GM18909 (cell line): Measurements from ENCODE around the gene APOBEC3G.
"Not testable (repeated sequence)": the region's sequence is repeated elsewhere in the genome, so short reads cannot be mapped to it uniquely, and the experiment has no call there.

Experiments used
- ATAC-seq: cut with Tn5 transposase; IDR thresholded peaks from one replicate; pipeline ENCODE4 v1.9.1; 2021; ENCODE audit warnings: mild to moderate bottlenecking; ENCODE audit not compliant: unreplicated experiment, poor library complexity

Gene APOBEC3G

DNA sequence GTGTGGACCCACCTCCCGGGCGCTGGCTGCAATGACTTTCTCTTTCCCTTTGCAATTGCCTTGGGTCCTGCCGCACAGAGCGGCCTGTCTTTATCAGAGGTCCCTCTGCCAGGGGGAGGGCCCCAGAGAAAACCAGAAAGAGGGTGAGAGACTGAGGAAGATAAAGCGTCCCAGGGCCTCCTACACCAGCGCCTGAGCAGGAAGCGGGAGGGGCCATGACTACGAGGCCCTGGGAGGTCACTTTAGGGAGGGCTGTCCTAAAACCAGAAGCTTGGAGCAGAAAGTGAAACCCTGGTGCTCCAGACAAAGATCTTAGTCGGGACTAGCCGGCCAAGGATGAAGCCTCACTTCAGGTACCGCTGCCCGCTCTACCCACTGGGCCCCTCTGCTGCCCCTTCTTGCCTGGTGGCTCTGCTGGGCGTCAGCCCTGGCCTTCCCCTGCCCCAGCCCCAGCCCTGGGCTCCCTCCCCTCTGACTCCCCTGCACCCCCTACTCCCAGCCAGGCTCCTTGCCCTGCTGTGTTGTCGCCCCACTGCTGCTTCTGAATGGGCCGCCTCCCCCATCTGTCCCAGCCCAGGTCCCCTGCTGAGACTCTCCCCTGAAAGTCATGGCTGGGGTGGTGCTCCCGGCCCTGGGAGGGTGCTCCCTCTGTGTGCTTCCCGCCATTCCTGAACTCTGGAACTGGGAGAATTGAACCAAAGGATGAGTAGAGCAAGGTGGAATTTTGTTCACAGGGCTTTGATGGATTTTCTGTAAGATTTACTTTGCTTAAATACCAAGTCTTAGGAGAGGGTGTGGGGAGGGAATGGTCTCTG lies at the start of gene APOBEC3G:
APOBEC3G (plus strand) TSS at position 250 of the 815 bp plus-strand sequence; CDS start at position 337, 87 bp downstream.
- peak; percentile 59 for ATAC-seq

DNA sequence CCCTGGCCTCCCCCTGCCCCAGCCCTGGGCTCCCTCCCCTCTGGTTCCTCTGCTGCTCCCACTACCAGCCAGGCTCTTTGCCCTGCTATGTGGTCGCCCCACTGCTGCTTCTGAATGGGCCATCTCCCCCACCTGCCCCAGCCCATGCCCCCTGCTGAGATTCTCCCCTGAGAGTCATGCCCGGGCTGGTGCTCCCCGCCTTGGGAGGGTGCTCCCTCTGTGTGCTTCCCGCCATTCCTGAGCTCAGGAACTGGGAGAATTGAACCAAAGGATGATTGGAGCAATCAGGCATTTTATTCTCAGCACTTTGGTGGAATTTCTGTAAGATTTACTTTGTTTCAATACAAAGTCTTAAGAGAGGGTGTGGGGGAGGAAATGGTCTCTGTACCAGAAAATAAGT lies 49.4 kb upstream of the APOBEC3G start:
- ATAC-seq, result no peak

DNA sequence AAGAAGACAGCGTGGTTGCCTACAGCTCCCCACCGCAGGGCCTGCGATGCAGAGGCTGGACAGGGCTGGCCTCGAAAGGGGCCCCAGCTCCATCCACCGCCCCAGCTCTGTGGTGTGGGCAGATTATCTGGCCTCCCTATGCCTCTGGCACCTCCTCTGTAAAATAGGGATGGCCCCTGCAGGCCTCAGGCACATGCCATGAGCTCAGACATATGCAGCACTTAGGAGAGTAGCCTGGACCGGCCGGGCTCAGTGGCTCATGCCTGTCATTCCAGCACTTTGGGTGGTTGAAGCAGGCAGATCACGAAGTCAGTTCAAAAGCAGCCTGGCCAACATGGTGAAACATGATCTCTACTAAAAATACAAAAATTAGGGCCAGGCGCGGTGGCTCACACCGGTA lies 48.8 kb upstream of the APOBEC3G start:
- ATAC-seq, result no peak

DNA sequence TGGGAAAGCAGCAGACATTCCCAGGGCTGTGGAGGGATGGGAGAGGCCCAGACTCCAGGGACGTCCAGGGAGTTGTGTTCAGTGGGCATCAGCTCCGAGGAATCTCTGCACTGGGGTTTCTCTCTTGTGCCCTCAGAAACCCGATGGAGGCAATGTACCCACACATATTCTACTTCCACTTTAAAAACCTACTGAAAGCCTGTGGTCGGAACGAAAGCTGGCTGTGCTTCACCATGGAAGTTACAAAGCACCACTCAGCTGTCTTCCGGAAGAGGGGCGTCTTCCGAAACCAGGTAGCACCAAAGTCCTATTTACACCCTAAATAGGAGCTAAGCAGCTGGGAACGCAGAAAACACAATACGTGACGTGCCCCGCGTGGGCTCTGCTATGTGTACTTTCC lies 47.8 kb upstream of the APOBEC3G start:
- no peak for ATAC-seq

DNA sequence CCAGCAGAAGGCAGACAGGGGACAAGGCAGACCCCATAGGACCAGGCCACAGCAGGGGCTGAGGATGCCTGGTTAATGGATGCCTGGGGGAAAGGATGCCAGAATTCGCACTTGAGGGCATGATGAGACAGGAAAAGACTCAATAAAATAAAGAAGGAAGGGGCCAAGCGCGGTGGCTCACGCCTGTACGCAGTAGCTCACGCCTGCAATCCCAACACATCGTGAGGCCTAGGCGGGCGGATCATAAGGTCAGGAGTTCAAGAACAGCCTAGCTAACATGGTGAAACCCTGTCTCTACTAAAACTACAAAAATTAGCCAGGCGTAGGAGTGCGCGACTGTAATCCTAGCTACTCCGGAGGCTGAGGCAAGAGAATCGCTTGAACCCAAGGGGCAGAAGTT lies 46.4 kb upstream of the APOBEC3G start:
- ATAC-seq, result no peak

DNA sequence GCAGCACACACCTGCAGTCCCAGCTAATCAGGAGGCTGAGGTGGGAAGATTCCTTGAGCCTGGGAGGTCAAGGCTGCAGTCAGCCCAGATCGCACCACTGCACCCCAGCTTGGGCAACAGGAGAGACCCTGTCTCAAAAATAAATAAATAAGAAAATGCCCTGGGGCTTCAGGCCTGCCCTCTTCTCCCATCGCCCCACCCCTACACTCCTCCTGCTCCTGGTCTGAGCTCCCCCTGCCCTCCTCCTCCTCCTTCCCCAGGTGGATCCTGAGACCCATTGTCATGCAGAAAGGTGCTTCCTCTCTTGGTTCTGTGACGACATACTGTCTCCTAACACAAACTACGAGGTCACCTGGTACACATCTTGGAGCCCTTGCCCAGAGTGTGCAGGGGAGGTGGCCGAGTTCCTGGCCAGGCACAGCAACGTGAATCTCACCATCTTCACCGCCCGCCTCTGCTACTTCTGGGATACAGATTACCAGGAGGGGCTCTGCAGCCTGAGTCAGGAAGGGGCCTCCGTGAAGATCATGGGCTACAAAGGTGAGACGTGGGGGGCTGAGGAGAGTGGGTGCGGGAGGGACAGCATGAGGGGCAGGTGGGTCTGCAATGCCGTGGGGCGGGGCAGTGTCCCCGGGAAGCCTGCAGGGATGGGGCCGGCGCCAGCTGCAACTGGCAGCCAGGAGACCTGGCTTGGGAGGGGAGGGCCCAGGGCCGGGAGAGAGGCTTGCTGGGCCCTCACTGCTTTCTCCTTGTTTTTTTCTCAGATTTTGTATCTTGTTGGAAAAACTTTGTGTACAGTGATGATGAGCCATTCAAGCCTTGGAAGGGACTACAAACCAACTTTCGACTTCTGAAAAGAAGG lies 45.4 kb upstream of the APOBEC3G start:
- not testable (repeated sequence) for ATAC-seq

DNA sequence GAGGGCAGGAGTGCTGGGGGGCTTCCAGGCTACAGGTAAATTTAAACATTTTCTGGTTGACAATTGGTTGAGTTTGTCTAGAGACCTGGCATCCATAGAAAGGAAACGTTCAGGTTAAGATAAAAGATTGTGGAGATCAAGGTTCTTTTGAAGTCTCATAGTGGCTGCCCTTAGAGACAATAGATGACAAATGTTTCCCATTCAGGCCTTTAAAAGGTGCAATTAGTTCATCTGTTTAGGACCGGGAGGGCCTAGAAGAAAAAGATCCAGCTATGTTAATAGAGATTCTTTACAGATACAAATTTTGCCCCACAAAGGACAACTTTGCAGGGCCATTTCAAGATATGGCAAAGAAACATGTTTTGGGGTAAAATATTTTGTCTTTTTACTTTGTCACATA lies 40.0 kb upstream of the APOBEC3G start:
- ATAC-seq, result not testable (repeated sequence)

DNA sequence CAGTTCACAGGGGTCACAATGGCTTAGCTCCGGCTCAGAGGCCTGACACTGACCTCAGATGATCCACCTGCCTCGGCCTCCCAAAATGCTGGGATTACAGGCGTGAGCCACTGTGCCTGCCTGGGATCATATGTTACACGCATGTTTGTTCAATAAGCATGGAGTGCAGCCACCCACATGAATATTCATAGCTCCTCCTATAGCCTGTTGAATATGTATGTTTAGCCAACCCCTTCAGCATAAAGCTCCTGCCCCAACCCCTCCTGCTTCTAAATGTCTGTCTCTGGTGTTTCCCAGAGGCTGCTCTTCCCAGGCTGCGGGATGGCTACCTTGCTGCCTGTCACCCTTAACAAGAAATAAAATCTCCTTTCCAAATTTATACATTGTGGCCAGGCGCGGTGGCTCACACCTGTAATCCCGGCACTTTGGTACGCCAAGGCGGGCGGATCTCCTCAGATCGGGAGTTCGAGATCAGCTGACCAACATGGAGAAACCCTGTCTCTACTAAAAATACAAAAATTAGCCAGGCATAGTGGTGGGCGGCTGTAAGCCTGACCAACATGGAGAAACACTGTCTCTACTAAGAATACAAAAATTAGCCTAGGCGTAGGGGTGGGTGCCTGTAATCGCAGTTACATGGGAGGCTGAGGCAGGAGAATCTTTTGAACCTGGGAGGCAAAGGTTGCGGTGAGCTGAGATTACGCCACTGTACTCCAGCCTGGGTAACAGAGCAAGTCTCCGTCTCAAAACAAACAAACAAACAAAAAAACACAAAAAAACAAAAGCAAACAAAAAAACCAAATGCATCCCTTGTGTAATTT lies 37.6 kb upstream of the APOBEC3G start:
- no peak for ATAC-seq

DNA sequence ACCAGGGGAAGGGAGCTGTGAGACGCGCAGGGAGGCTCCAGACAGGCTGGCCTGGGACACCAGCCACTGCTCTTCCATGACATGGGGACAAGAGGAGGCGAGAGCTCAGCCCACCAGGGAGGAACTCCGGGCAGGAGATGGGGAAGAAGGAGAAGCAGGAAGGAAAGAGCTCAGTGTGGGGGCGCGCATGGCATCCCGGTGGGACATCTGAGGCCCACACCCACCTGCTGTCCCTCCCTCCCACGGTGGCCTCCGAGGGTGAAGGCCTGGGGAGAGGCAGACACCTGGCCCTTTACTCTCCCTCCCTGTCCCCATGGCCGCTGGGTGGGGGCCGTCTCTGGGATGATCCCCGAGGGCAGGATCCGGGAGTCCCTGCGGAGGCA lies 36.9 kb upstream of the APOBEC3G start:
- not testable (repeated sequence) for ATAC-seq

DNA sequence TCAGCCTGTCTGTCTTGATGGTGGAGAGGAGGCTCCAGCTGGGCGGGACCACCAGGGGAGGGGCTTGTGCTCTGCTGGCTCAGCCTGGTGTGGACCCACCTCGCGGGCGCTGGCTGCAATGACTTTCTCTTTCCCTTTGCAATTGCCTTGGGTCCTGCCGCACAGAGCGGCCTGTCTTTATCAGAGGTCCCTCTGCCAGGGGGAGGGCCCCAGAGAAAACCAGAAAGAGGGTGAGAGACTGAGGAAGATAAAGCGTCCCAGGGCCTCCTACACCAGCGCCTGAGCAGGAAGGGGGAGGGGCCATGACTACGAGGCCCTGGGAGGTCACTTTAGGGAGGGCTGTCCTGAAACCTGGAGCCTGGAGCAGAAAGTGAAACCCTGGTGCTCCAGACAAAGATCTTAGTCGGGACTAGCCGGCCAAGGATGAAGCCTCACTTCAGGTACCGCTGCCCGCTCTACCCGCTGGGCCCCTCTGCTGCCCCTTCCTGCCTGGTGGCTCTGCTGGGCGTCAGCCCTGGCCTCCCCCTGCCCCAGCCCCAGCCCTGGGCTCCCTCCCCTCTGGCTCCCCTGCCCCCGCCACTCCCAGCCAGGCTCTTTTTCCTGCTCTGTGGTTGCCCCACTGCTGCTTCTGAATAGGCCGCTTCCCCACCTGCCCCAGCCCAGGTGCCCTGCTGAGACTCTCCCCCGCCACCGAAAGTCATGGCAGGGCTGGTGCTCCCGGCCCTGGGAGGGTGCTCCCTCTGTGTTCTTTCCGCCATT lies 36.4 kb upstream of the APOBEC3G start, which contains the start of gene APOBEC3F:
APOBEC3F (plus strand) TSS at position 327 of the 759 bp plus-strand sequence; CDS start at position 424, 97 bp downstream.
- ATAC-seq, result peak; percentile 93

DNA sequence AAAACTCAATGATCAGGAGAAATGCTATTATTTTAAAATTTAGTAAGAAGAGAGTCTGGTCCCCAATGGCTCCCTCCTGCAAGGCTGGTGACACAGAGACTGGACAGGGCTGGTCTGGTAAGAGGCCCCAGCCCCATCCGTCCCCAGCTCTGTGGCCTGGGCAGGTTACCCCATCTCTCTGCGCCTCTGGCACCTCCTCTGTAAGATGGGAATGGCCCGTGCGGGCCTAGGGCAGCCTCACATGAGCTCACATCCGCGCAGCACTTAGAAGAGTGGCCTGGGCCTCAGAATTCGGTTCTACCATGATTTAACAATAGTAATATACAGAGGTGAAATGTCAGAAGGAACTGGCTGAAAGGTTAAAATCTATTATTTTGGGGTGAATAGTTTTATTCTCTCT lies 35.2 kb upstream of the APOBEC3G start:
- no peak for ATAC-seq

DNA sequence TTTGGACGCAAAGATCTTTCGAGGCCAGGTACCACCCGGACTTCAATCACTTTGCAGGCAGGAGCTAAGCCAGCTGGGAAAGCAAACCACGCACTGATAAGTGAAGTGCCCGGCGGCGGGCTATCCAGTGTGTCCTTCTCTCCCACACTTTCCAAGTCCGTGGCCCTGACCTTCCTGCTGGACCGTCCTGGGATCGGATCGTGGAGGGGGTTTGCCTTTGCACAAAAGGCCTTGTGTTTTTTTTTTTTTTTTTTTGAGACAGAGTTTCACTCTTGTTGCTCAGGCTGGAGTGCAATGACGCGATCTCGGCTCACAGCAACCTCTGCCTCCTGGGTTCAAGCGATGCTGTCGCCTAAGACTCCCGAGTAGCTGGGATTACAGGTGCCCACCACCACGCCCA lies 34.0 kb upstream of the APOBEC3G start:
- ATAC-seq, result not testable (repeated sequence)

DNA sequence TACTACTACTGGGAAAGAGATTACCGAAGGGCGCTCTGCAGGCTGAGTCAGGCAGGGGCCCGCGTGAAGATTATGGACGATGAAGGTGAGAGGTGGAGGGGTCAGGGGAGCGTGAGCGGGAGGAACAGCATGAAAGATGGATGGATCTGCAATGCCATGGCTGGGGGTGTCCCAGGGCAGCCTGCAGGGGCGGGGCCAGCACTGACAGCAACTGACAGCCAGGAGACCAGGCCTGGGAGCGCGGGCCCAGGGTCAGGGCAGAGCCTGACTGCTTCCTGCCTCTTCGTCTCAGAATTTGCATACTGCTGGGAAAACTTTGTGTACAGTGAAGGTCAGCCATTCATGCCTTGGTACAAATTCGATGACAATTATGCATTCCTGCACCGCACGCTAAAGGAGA lies 31.9 kb upstream of the APOBEC3G start:
- not testable (repeated sequence) for ATAC-seq

DNA sequence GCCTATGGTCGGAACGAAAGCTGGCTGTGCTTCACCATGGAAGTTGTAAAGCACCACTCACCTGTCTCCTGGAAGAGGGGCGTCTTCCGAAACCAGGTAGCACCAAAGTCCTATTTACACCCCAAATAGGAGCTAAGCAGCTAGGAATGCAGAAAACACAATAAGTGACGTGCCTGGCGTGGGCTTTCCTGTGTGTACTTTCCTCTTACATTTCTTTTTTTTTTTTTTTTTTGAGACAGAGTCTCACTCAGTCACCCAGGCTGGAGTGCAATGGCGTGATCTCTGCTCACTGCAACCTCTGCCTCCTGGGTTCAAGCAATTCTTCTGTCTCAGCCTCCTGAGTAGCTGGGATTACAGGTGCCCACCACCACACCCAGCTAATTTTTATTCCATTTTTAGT lies 27.6 kb upstream of the APOBEC3G start:
- ATAC-seq, result not testable (repeated sequence)

DNA sequence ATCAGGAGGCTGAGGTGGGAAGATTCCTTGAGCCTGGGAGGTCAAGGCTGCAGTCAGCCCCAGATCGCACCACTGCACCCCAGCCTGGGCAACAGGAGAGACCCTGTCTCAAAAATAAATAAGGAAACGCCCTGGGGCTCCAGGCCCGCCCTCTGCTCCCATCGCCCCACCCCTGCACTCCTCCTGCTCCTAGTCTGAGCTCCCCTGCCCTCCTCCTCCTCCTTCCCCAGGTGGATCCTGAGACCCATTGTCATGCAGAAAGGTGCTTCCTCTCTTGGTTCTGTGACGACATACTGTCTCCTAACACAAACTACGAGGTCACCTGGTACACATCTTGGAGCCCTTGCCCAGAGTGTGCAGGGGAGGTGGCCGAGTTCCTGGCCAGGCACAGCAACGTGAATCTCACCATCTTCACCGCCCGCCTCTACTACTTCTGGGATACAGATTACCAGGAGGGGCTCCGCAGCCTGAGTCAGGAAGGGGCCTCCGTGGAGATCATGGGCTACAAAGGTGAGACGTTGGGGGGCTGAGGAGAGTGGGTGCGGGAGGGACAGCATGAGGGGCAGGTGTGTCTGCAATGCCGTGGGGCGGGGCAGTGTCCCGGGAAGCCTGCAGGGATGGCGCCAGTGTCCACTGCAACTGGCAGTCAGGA lies 25.1 kb upstream of the APOBEC3G start:
- not testable (repeated sequence) for ATAC-seq

DNA sequence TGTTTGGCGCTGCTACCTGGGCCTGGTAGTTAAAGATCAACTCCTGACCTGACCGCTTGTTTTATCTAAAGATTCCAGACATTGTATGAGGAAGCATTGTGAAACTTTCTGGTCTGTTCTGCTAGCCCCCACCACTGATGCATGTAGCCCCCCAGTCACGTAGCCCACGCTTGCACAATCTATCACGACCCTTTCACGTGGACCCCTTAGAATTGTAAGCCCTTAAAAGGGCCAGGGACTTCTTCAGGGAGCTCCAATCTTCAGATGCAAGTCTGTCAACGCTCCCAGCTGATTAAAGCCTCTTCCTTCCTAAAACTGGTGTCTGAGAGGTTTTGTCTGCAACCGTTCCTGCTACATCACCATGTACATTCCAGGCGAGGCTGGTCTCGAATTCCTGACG lies 21.4 kb upstream of the APOBEC3G start:
- no peak for ATAC-seq

DNA sequence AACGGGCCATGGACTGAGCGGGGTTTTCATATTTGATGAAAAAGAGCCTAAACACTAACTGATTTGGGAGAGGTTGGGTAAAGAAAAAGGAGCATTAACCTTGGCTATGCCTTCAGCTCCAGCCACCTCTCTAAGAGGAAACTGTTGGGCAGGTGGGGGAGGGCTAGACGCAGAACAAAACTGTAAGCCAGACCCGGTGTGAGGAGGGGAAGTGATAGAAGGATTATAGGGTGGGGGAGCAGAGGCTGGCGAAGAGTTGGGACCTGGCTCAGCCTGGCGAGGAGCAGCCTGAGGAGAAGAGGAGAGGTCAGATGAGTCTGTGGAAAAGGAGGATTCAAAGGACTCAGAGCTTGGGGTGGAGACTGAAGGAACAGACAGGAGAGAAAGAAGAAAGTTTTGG lies 15.8 kb upstream of the APOBEC3G start:
- not testable (repeated sequence) for ATAC-seq

DNA sequence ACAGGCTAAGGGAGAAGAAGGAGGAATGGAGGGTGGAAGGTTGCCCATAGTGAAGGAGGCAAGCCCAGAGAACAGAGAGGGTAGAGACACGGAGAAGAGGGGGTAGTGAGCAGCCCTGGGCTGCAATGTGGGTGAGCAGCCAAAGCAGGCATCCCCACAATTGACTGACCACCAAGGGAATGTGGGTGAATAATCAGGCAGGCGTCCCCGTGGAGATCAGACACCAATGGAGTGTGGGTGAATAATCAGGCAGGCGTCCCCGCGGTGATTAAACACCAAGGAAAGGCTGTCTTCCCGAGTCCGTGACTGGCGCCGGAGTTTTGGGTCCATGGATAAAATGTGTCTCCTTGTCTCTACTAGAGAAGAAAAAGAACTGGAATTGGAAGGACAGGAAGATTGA lies 15.1 kb upstream of the APOBEC3G start:
- not testable (repeated sequence) for ATAC-seq

DNA sequence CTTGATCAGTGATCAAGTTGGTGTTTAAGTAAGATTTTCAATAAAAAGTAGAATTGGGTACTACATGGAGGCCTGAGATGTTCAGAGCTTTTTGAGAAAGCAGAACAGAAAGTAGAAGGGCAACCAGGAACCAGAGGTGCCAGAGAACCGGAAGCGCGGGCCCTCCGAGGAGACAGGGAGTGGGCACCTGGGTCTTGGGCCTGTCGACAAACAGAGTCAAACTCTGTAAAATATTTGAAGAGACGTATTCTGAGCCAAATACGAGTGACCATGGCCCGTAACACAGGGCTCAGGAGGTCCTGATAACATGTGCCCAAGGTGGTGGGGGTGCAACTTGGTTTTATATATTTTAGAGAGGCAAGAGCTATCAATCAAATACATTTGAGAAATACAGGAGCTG lies 13.2 kb upstream of the APOBEC3G start:
- peak; percentile 66 for ATAC-seq
